Endothelial cell of umbilical vein (primary cell): ENCODE measurements around the gene HSD3B7. TPM values are rescaled to one million over a fixed set of nuclear protein-coding genes. Genes with fewer than 3 reads are reported as not detected.
"Not testable (repeated sequence)": the region's sequence is repeated elsewhere in the genome, so short reads cannot be mapped to it uniquely, and the experiment has no call there.

Experiments used
- BruUV-seq: library from RNA; stranded (reverse); fragments of 400-500 nt; replicated peaks from 2 replicates; lab custom pipeline; 2021; lab: Mats Ljungman, UMichigan
- CTCF ChIA-PET: fragments of 300-600, 350-600 bp; sonication (Branson Sonifier 250); formaldehyde crosslinking; loops from one replicate; lab custom pipeline; 2021; ENCODE audit warnings: antibody characterized with exemption, inconsistent platforms; lab: Charles Lee
- POLR2A ChIA-PET: fragments of 300-600, 350-600 bp; sonication (Branson Sonifier 250); formaldehyde crosslinking; loops from one replicate; lab custom pipeline; 2021; ENCODE audit warnings: antibody characterized with exemption, inconsistent platforms; lab: Charles Lee
- DNase-seq: peaks from one replicate; pipeline ENCODE4 v3.0.0-alpha.2; 2011; ENCODE audit warnings: low read depth, low spot score
- FAIRE-seq: peaks from 2 replicates; lab custom pipeline; 2011; peaks lifted over from hg19 to GRCh38; lab: Jason Lieb, UNC
- H2AFZ ChIP-seq: 2 replicates; pipeline ENCODE4 v1.6.0; 2012; ENCODE audit warnings: low read depth, low read length, control low read depth, inconsistent platforms
- H3K27ac ChIP-seq: 2 replicates; pipeline ENCODE4 v1.5.1; 2011; ENCODE audit warnings: low read depth, mild to moderate bottlenecking, control low read depth, low read length, moderate library complexity; ENCODE audit not compliant: insufficient read depth
- H3K27me3 ChIP-seq, 2 experiments: 2 replicates each; pipeline versions ENCODE4 v1.6.0 to v1.6.1; 2011; ENCODE audit warnings: low read length in 2 of 2, mixed read lengths in 1 of 2; ENCODE audit not compliant: control insufficient read depth in 2 of 2, insufficient read depth in 2 of 2
- H3K36me3 ChIP-seq, 2 experiments: 2 replicates in 1 of 2; 3 replicates in 1 of 2; pipeline ENCODE4 v1.5.1; 2011; ENCODE audit warnings: low read length in 2 of 2, mild to moderate bottlenecking in 1 of 2, moderate library complexity in 1 of 2; ENCODE audit not compliant: control insufficient read depth in 2 of 2, insufficient read depth in 2 of 2; ENCODE audit errors: extremely low read depth in 1 of 2
- H3K4me1 ChIP-seq: 3 replicates; pipeline ENCODE4 v1.5.1; 2011; ENCODE audit warnings: mild to moderate bottlenecking, low read length; ENCODE audit not compliant: control insufficient read depth, insufficient read depth; ENCODE audit errors: extremely low read depth
- H3K4me2 ChIP-seq: 2 replicates; pipeline ENCODE4 v1.6.1; 2011; ENCODE audit warnings: low read length, control low read depth, mixed read lengths; ENCODE audit not compliant: insufficient read depth
- H3K4me3 ChIP-seq, 3 experiments: fragments of 200-600 bp in 1 of 3; sonication (generic), shearing (Covaris generic) in 1 of 3; replicated peaks in 1 of 3; 2 replicates each; pipeline ENCODE4 v1.5.1; 2011 to 2016; ENCODE audit warnings: control low read depth in 3 of 3, low read length in 3 of 3, mild to moderate bottlenecking in 2 of 3, inconsistent platforms in 1 of 3, low read depth in 1 of 3, moderate library complexity in 1 of 3; ENCODE audit not compliant: insufficient read depth in 1 of 3
- H3K79me2 ChIP-seq: 2 replicates; pipeline ENCODE4 v1.6.0; 2012; ENCODE audit warnings: low read length, inconsistent platforms; ENCODE audit not compliant: control insufficient read depth, insufficient read depth
- H3K9ac ChIP-seq: replicated peaks from 2 replicates; pipeline ENCODE3; 2011; ENCODE audit warnings: low read length, control low read depth; ENCODE audit not compliant: insufficient read depth; ENCODE audit errors: extremely low read depth
- H3K9me1 ChIP-seq: replicated peaks from 3 replicates; pipeline ENCODE4 v1.6.0; 2011; ENCODE audit warnings: mild to moderate bottlenecking, low read length; ENCODE audit not compliant: control insufficient read depth, insufficient read depth; ENCODE audit errors: extremely low read depth
- H3K9me3 ChIP-seq: replicated peaks from 2 replicates; pipeline ENCODE4 v1.5.1; 2012; ENCODE audit warnings: low read length, inconsistent platforms; ENCODE audit not compliant: control insufficient read depth, insufficient read depth
- H4K20me1 ChIP-seq: replicated peaks from 2 replicates; pipeline ENCODE3; 2011; ENCODE audit warnings: mild to moderate bottlenecking, low read length; ENCODE audit not compliant: control insufficient read depth, insufficient read depth; ENCODE audit errors: extremely low read depth
- CTCF ChIP-seq, 2 donors: IDR thresholded peaks; 1 replicate in 1 of 2; 2 replicates in 1 of 2; pipeline ENCODE4 v1.5.1; 2011; ENCODE audit warnings: low read length in 2 of 2, mild to moderate bottlenecking in 2 of 2, moderate library complexity in 2 of 2, control low read depth in 1 of 2, inconsistent platforms in 1 of 2, low read depth in 1 of 2; ENCODE audit not compliant: insufficient read depth in 1 of 2; ENCODE audit errors: extremely low read depth in 1 of 2
- EZH2 ChIP-seq: IDR thresholded peaks from 2 replicates; pipeline ENCODE4 v1.6.1; 2012; ENCODE audit warnings: borderline replicate concordance, low read depth, mild to moderate bottlenecking, moderate library complexity, low read length, inconsistent platforms; ENCODE audit not compliant: severe bottlenecking
- FOS ChIP-seq: IDR thresholded peaks from 2 replicates; pipeline ENCODE4 v1.6.1; 2011; ENCODE audit warnings: mild to moderate bottlenecking, low read length, moderate library complexity, borderline replicate concordance; ENCODE audit not compliant: insufficient read depth
- GATA2 ChIP-seq: IDR thresholded peaks from 2 replicates; pipeline ENCODE4 v1.7.0; 2011; ENCODE audit warnings: low read depth, mild to moderate bottlenecking, moderate library complexity, mixed read lengths, low read length; ENCODE audit not compliant: insufficient read length, insufficient read depth
- JUN ChIP-seq: IDR thresholded peaks from 2 replicates; pipeline ENCODE4 v1.6.1; 2011; ENCODE audit warnings: borderline replicate concordance, low read depth; ENCODE audit not compliant: insufficient read length, insufficient read depth
- MAX ChIP-seq: IDR thresholded peaks from 2 replicates; pipeline ENCODE4 v1.6.1; 2011; ENCODE audit not compliant: insufficient read depth, insufficient read length
- MYC ChIP-seq: IDR thresholded peaks from one replicate; pipeline ENCODE4 v1.6.1; 2011; ENCODE audit warnings: mild to moderate bottlenecking, low read depth, low read length
- POLR2A ChIP-seq: IDR thresholded peaks from 2 replicates; pipeline ENCODE4 v1.6.1; 2012; ENCODE audit warnings: low read depth, mild to moderate bottlenecking, control low read depth, low read length
- POLR2AphosphoS5 ChIP-seq: IDR thresholded peaks from 2 replicates; pipeline ENCODE4 v1.6.1; 2012; ENCODE audit warnings: low read depth, mild to moderate bottlenecking, control low read depth, low read length, moderate library complexity; ENCODE audit not compliant: insufficient read depth
- dilution Hi-C: fragments of 300-500 bp; cut with MboI; formaldehyde crosslinking; loops from one replicate; pipeline ENCODE4 v1.15.0; 2019; ENCODE audit warnings: low sequenced_read_pairs; ENCODE audit not compliant: extremely low pct_ligation_motif_present
- intact Hi-C: fragments of 100-400 bp; cut with micrococcal nuclease; formaldehyde crosslinking; loops from one replicate; pipeline ENCODE4 v1.10.0; 2022
- polyA plus RNA-seq, 4 experiments: library from polyadenylated mRNA; depleted of rRNA in 3 of 4; stranded (reverse) in 3 of 4; unstranded in 1 of 4; fragments of >200 nt; gene quantifications; 2 replicates each; pipeline versions ENCODE4 v1.2.1 to v1.2.3, GENCODE V29; 2011 to 2012; ENCODE audit warnings: missing spikeins in 1 of 4
- total RNA-seq: library from RNA; stranded (reverse); gene quantifications from 2 replicates; pipeline ENCODE4 v1.2.3, GENCODE V29; 2021

HSD3B7 gene
- total and polyA plus RNA-seq, 2 donors (not counting 3 experiments of a cell fraction or from before 2014, with no cell fraction given): 3.5 to 4.8 TPM

- Histone ChIP-seq H3K9me1 (no peaks in the 10 kb centered on the region), H3K4me3 (no peak overlapping the region), H3K4me1 (no peaks in the 10 kb centered on the region), H4K20me1 (no peaks in the 10 kb centered on the region), H3K9me3 (no peaks in the 10 kb centered on the region), H3K36me3 (no peaks in the 10 kb centered on the region), H3K9ac (no peak overlapping the region), H3K27me3 (peaks cover 5 to 13% of the 10 kb centered on the region in 2 experiments), H3K4me2 (no peak overlapping the region), H2AFZ (no peak overlapping the region), H3K79me2 (no peaks in the 10 kb centered on the region), H3K27ac (no peak overlapping the region)
- TF ChIP-seq JUN: no peak
- TF ChIP-seq POLR2AphosphoS5: no peak
- TF ChIP-seq MYC: no peak
- no peak for TF ChIP-seq CTCF (IDR thresholded peaks at IDR 0.05; ENCODE audit: extremely low read depth in 1 of 2, insufficient read depth in 1 of 2, low read depth in 1 of 2, low read length in 2 of 2)
- TF ChIP-seq FOS: no peak
- no peak for TF ChIP-seq GATA2
- TF ChIP-seq MAX: no peak
- TF ChIP-seq EZH2: no peak
- no peak for TF ChIP-seq POLR2A
- intact Hi-C loops: no loop called here
- FAIRE-seq (no peak), DNase-seq (no peak)
- BruUV-seq: no TSS peak
- ChIA-PET CTCF (no interaction called here), POLR2A (no interaction called here)
- dilution Hi-C loops: no loop called here
Measured at GRCh38 chr16:31016018-31016417, 31.0 kb downstream of the HSD3B7 start.

- H3K4me3 ChIP-seq, H3K9me1 ChIP-seq, H3K4me1 ChIP-seq, H2AFZ ChIP-seq, H3K36me3 ChIP-seq, H4K20me1 ChIP-seq, DNase-seq, H3K27ac ChIP-seq, H3K9ac ChIP-seq, H3K79me2 ChIP-seq, H3K27me3 ChIP-seq, H3K9me3 ChIP-seq, FAIRE-seq, dilution Hi-C loops, BruUV-seq, intact Hi-C loops, CTCF ChIA-PET, H3K4me2 ChIP-seq, POLR2A ChIA-PET: not testable (repeated sequence)
Measured at GRCh38 chr16:31017756-31018155, 32.7 kb downstream of the HSD3B7 start.
